ENCODE results near the gene KLHL6. TPM values are rescaled to one million over a fixed set of nuclear protein-coding genes. Genes with fewer than 3 reads are reported as not detected.

The KLHL6 gene
- total RNA-seq, 1 donor from 2014 or later = 0.11 TPM

- no peak overlapping the region for H3K27ac Mint-ChIP-seq (ENCODE audit: unreplicated experiment)
- Histone ChIP-seq H3K27ac (ENCODE audit: low read depth, low read length) (no peak overlapping the region), H3K4me2 (ENCODE audit: low read length) (no peak overlapping the region), H3K36me3 (ENCODE audit: insufficient read depth, low read length) (no peaks in the 10 kb centered on the region), H3K9ac (ENCODE audit: low read length) (no peak overlapping the region), H3K27me3 (ENCODE audit: insufficient read depth, low read length) (no peaks in the 10 kb centered on the region), H3K9me3 (ENCODE audit: insufficient read depth, low read depth, low read length) (no peaks in the 10 kb centered on the region), H2AFZ (ENCODE audit: low read depth, low read length) (no peak overlapping the region), H3K4me3 (ENCODE audit: insufficient read depth, low read depth, low read length) (no peak overlapping the region), H3K79me2 (ENCODE audit: insufficient read depth, low read length) (no peaks in the 10 kb centered on the region), H4K20me1 (ENCODE audit: insufficient read depth, low read length) (no peaks in the 10 kb centered on the region), H3K4me1 (ENCODE audit: insufficient read depth, low read length) (peaks cover 5% of the 10 kb centered on the region)
- DNase-seq (ENCODE audit: low read depth) (no peak), FAIRE-seq (no peak)
- peaks cover 2% of the 10 kb centered on the region for H3K27me3 Mint-ChIP-seq (ENCODE audit: low read depth, unreplicated experiment)
- H3K9me3 Mint-ChIP-seq (ENCODE audit: unreplicated experiment) = no peaks in the 10 kb centered on the region
- H3K36me3 Mint-ChIP-seq (ENCODE audit: low read depth, unreplicated experiment) = no peaks in the 10 kb centered on the region
- no peak overlapping the region for H3K4me3 Mint-ChIP-seq (ENCODE audit: unreplicated experiment)
- TF ChIP-seq EZH2 (IDR thresholded peaks at IDR 0.05; ENCODE audit: insufficient read depth, low read length) (no peak), CTCF (IDR thresholded peaks at IDR 0.05; ENCODE audit: insufficient read depth, low read depth, low read length) (no peak)
- H3K4me1 Mint-ChIP-seq (ENCODE audit: low read depth, unreplicated experiment) = peaks cover 17% of the 10 kb centered on the region
Observed at GRCh38 chr3:183491923-183492848, 63.3 kb downstream of the KLHL6 start.

GRCh38 chr3:183491109-183491922 lies 64.2 kb downstream of the KLHL6 start:
- Histone ChIP-seq H3K27ac (ENCODE audit: low read depth, low read length) (no peak overlapping the region), H3K4me2 (ENCODE audit: low read length) (peak overlapping the region; percentile 20), H3K9me3 (ENCODE audit: insufficient read depth, low read depth, low read length) (no peaks in the 10 kb centered on the region), H3K27me3 (ENCODE audit: insufficient read depth, low read length) (no peaks in the 10 kb centered on the region), H3K79me2 (ENCODE audit: insufficient read depth, low read length) (no peaks in the 10 kb centered on the region), H3K9ac (ENCODE audit: low read length) (no peak overlapping the region), H3K4me1 (ENCODE audit: insufficient read depth, low read length) (peaks cover 5% of the 10 kb centered on the region), H3K4me3 (ENCODE audit: insufficient read depth, low read depth, low read length) (no peak overlapping the region), H3K36me3 (ENCODE audit: insufficient read depth, low read length) (no peaks in the 10 kb centered on the region), H4K20me1 (ENCODE audit: insufficient read depth, low read length) (no peaks in the 10 kb centered on the region), H2AFZ (ENCODE audit: low read depth, low read length) (no peak overlapping the region)
- Mint-ChIP-seq H3K4me3 (ENCODE audit: unreplicated experiment) (no peak overlapping the region), H3K9me3 (ENCODE audit: unreplicated experiment) (no peaks in the 10 kb centered on the region), H3K27me3 (ENCODE audit: low read depth, unreplicated experiment) (peaks cover 2% of the 10 kb centered on the region), H3K36me3 (ENCODE audit: low read depth, unreplicated experiment) (no peaks in the 10 kb centered on the region), H3K27ac (ENCODE audit: unreplicated experiment) (no peak overlapping the region), H3K4me1 (ENCODE audit: low read depth, unreplicated experiment) (peaks cover 17% of the 10 kb centered on the region)
- no peak for DNase-seq (ENCODE audit: low read depth)
- no peak for TF ChIP-seq EZH2 (IDR thresholded peaks at IDR 0.05; ENCODE audit: insufficient read depth, low read length)
- TF ChIP-seq CTCF (IDR thresholded peaks at IDR 0.05; ENCODE audit: insufficient read depth, low read depth, low read length) = no peak
- FAIRE-seq = no peak

Measured in astrocyte (in vitro differentiated cells and primary cell).